Measurements from ENCODE around the gene RPL38.

The RPL38 gene

GRCh38 chr17:74203439-74204240, at the start of gene RPL38:
Gene RPL38 (plus strand): TSS chr17:74203678. CDS start chr17:74203956, 278 bp downstream.
- DNase-seq: peak; percentile 97

DNA sequence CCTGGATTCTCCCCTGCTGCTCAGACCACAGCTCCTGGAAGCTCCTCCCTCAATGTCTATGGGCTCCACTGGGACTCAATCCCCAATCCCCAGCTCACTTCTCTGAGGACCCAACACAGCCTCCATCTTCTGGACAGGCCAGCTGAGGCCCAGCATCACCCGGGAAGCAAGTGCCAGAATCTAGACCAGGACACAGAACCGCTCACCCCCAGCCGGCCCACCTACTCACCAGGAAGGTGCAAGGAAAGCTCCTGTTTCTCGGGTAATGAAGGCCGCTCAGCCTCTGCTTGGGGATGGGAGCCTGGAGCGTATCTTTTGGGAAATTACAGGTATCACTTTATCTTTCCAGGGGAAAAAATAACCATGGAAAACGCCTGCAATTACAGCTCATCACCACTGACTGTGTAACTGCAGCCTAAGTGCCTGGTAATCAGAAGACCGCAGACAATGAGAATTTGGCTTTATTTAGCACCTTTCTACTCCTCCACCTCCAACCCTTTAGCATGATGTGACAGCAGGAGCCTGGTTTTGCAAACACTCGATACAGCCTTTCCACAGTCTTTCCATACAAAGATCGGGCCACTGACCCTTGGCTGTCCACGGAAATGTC, 49.6 kb upstream of the RPL38 start:
- DNase-seq: no peak

DNA sequence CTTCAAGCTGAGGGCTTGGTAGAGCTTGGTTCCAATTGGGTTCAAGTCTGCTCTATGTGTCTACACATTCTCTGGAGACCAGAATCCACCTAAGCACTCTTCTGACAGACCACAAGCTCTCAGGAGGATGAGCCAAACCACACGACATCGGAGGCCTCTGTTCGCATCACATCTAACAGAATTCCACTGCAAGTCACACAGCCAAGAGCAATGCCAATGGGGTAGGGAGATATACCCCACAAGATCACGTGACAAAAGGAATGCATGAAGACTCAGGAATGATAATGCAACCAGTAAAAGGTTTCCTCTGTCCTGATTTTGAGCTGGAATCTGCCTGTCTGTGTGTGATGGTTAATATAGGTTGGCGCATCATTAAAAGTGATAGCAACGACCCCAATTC, 46.6 kb upstream of the RPL38 start:
- DNase-seq: no peak

DNA sequence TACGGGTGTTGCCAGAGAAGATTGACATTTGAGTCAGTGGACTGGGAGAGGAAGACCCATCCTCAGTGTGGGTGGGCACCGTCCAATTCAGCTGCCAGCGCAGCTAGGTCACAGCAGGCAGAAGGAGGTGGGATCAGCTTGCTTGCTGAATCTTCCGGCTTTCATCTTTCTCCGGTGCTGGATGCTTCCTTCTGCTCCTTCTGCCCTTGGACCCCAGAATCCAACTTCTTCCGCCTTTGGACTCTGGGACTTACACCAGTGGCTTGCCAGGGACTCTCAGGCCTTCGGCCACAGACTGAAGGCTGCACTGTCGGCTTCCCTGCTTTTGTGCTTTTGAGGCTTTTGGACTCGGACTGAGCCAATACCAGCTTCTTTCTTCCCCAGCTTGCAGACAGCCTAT, 46.1 kb upstream of the RPL38 start:
- no peak for DNase-seq

- DNase-seq: no peak
Measured at GRCh38 chr17:74158761-74159160, 44.7 kb upstream of the RPL38 start.

- DNase-seq: no peak
Measured at GRCh38 chr17:74159226-74159840, 44.1 kb upstream of the RPL38 start.

- DNase-seq: no peak
Measured at GRCh38 chr17:74160656-74161502, 42.6 kb upstream of the RPL38 start.

GRCh38 chr17:74161503-74161875, 42.0 kb upstream of the RPL38 start:
- DNase-seq: no peak

- no peak for DNase-seq
Measured at GRCh38 chr17:74163271-74163821, 40.1 kb upstream of the RPL38 start.

DNA sequence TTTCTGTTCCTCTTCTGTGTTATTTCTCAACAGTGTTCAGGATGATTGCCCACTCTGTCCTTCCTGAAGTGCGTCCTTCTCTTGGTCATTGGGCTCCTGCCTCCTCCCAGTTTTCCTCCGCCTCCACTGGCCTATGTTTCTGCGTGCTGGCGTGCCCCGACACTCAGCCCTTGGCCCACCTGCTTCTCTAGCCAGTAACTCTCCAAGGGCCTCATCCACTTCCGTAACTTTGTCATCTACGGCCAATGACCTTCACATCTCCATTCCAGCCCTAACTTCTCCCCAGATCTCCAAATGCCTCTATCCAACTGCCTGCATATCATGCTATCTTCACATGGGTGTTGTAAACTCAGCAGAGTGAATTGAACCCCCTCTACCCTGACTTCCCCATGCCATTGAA, 39.6 kb upstream of the RPL38 start:
- DNase-seq: no peak

DNA sequence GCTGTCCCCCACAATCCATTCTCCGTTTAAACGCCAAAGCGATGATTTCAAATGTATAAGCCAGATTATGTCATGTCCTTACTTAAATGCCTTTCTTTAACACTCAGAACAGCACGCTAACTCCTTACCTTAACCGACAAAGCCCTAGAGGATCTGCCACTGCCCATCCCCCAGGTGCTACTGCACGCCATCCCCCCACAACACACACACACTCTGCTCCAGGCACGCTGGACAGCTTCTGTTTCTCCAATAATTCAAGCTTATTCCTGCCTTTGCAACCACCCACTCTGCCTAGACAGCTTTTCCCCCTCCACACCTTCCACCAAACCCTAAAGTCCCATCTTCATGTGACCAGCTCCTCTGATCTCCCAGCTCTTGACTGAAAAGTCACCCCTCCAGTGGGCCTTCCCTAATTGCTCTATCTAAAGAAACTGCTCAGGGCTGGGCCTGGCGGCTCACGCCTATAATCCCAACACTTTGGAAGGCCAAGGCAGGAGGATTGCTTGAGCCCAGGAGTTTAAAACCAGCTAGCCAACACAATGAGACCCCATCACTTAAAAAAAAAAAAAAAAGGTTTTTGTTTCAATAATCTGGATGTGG, 38.9 kb upstream of the RPL38 start:
- no peak for DNase-seq

DNA sequence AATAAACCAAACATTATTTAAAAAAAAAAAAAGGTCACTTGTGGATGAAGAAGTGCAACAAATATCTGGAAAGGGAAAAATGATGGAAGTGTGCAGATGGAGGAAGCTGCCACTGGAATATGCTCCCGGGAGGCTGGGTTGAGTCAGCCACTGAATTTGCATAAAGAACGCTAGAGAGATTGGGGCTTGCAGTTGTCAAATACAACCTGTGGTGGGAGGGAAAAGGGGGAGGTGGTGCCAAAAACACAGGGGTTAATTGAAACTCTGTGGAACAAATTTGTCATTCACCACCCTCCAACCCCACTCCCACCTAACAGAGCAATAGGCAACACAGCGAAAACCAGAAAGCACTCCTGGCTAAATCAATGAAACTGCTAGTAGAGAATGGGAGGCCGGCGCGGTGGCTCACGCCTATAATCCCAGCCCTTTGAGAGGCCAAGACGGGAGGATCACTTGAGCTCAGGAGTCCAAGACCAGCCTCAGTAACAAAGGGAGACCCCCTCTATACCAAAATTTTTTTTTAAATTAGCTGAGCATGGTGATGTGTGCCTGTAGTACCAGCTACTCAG, 37.6 kb upstream of the RPL38 start:
- DNase-seq: no peak

DNA sequence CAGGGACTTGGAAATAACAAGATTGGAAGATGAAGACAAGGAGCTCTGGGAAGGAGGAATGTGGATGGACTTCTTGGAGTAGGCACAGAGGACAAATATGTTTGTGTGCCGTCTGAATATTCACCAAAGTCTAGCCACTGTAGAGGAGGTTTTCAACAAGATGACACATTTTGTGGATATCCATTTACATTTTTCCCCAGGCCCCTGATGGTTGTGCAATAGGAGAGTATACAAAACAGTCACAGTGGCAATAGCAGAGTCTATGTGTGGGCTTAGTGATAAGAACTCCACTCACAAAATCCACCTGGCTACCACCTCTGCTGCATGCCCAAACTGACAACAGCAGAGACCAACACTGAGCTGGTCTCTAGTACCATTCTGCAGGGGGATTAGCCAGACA, 32.6 kb upstream of the RPL38 start:
- no peak for DNase-seq

DNA sequence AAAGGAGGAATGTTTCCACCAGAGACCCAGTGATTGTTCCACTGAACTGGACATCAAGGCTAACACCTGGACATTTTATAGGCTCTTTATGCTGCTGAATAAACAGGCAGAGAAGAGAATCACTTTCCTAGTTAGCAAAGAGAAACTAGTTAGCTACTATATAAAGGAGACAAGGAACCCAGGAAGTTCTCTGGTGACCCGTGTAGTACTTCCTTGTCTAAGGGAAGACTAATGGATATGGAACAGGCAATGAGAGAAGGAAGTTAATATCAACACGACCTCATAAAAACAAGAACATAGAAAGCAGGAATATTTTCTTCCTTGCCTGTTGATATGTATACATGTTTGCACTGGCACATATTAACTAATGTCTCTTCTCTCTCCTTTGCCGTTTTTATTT, 30.8 kb upstream of the RPL38 start:
- DNase-seq: no peak

DNA sequence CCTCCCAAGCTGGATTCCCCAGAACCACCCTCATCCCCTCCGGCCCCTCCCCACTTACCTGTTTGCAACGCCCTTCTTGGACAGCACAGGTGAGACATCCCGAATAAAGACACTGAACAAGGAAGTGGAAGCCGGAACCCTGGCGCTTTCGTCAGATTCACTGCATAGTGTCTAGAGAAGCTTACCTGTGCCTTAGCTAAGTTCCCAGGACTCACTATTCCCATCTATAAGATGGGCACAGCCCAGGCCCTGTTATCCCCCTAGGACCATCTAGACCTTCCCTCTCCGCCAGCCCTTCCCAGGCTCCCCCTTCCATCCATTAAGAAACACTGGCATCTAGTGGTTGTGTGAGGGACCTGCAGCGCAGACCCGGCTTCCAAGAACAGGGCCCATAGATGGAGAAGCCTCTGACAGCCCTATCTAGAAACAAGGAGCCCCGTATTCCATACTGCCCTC, 26.9 kb upstream of the RPL38 start:
- peak; percentile 21 for DNase-seq

GRCh38 chr17:74177018-74177450, 26.4 kb upstream of the RPL38 start:
- DNase-seq: no peak

DNA sequence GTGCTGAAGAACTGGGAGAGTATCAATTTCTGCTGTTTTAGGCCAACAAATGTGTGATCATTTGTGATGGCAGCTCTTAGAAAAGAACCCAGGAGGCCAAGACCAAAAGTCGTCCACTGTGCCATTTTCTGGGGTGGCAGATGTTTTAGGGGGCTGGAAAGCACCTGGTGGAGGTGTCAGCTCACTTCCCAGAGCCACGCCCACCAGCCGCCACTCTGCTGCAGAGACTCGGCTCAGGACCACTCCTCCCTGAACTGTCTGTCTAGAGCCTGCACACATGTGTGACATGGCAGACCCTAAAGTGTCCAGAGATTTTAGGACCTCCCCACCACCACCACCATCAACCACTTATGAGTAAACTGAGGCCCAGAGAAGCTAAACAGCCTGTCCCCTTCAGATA, 23.9 kb upstream of the RPL38 start:
- DNase-seq: no peak

- DNase-seq: no peak
Measured at GRCh38 chr17:74180336-74180735, 23.1 kb upstream of the RPL38 start.

GRCh38 chr17:74181341-74181740, 22.1 kb upstream of the RPL38 start:
- no peak for DNase-seq

- no peak for DNase-seq
Measured at GRCh38 chr17:74182041-74182723, 21.3 kb upstream of the RPL38 start.

DNA sequence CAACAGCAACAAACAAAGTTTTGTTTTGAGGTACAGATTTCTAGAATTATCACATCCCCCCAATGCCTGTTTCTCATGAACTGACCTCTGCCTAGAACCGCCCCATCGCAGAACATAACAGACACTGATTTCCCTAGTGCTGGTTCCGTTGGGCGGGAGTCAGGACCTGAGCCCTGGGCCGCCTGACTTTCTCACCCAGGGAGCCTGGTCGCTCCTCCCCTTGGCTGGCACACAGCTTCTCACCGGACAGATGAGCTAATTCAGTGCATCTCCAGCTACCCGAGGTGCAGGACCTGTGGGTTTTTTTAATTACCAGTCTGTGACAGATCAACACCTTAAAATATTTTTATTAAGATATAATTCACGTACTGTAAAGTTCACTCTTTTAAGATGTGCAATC, 20.1 kb upstream of the RPL38 start:
- no peak for DNase-seq
